LNCAP (cell line): ENCODE measurements around the gene S1PR3.

Source experiments
- CTCF ChIP-seq: fragments of 450-650 bp; IDR thresholded peaks from 2 replicates; pipeline ENCODE4 v1.5.1; 2017; ENCODE audit warnings: mild to moderate bottlenecking

The S1PR3 gene

GRCh38 chr9:88979791-88980190 is 11.5 kb upstream of the S1PR3 start:
- no peak for TF ChIP-seq CTCF

GRCh38 chr9:88980740-88981203 is 10.5 kb upstream of the S1PR3 start:
- no peak for TF ChIP-seq CTCF

GRCh38 chr9:88983865-88984542 is 7.3 kb upstream of the S1PR3 start:
- no peak for TF ChIP-seq CTCF

- no peak for TF ChIP-seq CTCF
Observed at GRCh38 chr9:88984543-88984883, 6.8 kb upstream of the S1PR3 start.

GRCh38 chr9:88985616-88986015 is 5.7 kb upstream of the S1PR3 start:
- TF ChIP-seq CTCF, result no peak

GRCh38 chr9:88986776-88987175 is 4.5 kb upstream of the S1PR3 start:
- TF ChIP-seq CTCF, result no peak

GRCh38 chr9:88987661-88988060 is 3.6 kb upstream of the S1PR3 start:
- no peak for TF ChIP-seq CTCF
